ENCODE results near the gene SSTR5. TPM values are rescaled to one million over a fixed set of nuclear protein-coding genes. Genes with fewer than 3 reads are reported as not detected.

The SSTR5 gene
- total RNA-seq, 1 donor: not detected

- TF ChIP-seq CTCF (IDR thresholded peaks at IDR 0.05; ENCODE audit: insufficient read depth, low read length): peak; percentile 84
- DNase-seq (ENCODE audit: low read depth): peak; percentile 49
These were observed 17.6 kb upstream of the SSTR5 start for GRCh38 chr16:1054660-1055556.

GRCh38 chr16:1055557-1055924 lies 17.0 kb upstream of the SSTR5 start:
- no peak overlapping the region for H3K4me3 ChIP-seq (ENCODE audit: low read depth, low read length)
- no peak for DNase-seq (ENCODE audit: low read depth)
- TF ChIP-seq CTCF (IDR thresholded peaks at IDR 0.05; ENCODE audit: insufficient read depth, low read length): no peak

More at GRCh38 chr16:1054660-1055556, 17.6 kb upstream of the SSTR5 start:
- H3K4me3 ChIP-seq (ENCODE audit: low read depth, low read length): no peak overlapping the region

GRCh38 chr16:1056196-1056595 lies 16.4 kb upstream of the SSTR5 start:
- no peak overlapping the region for H3K4me3 ChIP-seq (ENCODE audit: low read depth, low read length)
- DNase-seq (ENCODE audit: low read depth): no peak
- TF ChIP-seq CTCF (IDR thresholded peaks at IDR 0.05; ENCODE audit: insufficient read depth, low read length): no peak

GRCh38 chr16:1057252-1057932 lies 15.2 kb upstream of the SSTR5 start:
- H3K4me3 ChIP-seq (ENCODE audit: low read depth, low read length): no peak overlapping the region
- peak; percentile 4 for DNase-seq (ENCODE audit: low read depth)
- TF ChIP-seq CTCF (IDR thresholded peaks at IDR 0.05; ENCODE audit: insufficient read depth, low read length): peak; percentile 77

- no peak for TF ChIP-seq CTCF (IDR thresholded peaks at IDR 0.05; ENCODE audit: insufficient read depth, low read length)
- no peak for DNase-seq (ENCODE audit: low read depth)
- no peak overlapping the region for H3K4me3 ChIP-seq (ENCODE audit: low read depth, low read length)
These were observed 14.3 kb upstream of the SSTR5 start for GRCh38 chr16:1058216-1058615.

GRCh38 chr16:1059310-1059709 lies 13.2 kb upstream of the SSTR5 start:
- DNase-seq (ENCODE audit: low read depth): no peak
- no peak for TF ChIP-seq CTCF (IDR thresholded peaks at IDR 0.05; ENCODE audit: insufficient read depth, low read length)
- H3K4me3 ChIP-seq (ENCODE audit: low read depth, low read length): no peak overlapping the region

Data from fibroblast of the aortic adventitia (primary cell).